ENCODE measurements around the gene IFI27L1.

GRCh38 chr14:94142247-94142646 is 61.1 kb downstream of the IFI27L1 start:
- TF ChIP-seq CTCF (IDR thresholded peaks at IDR 0.05) (no peak), EZH2 (IDR thresholded peaks at IDR 0.05; ENCODE audit: borderline replicate concordance, insufficient read depth, low read depth, low read length, poor library complexity, severe bottlenecking) (no peak)

Data from B cell (primary cell).